HG02840 (cell line): ENCODE measurements around the gene C1QTNF9.
"Not testable (repeated sequence)": the region's sequence is repeated elsewhere in the genome, so short reads cannot be mapped to it uniquely, and the experiment has no call there.

Experiments used
- ATAC-seq: cut with Tn5 transposase; IDR thresholded peaks from one replicate; pipeline ENCODE4 v1.9.1; 2021; ENCODE audit warnings: mild to moderate bottlenecking, moderate library complexity, moderate number of reproducible peaks; ENCODE audit not compliant: unreplicated experiment, low FRiP score

Gene C1QTNF9

GRCh38 chr13:24359252-24359651 lies 49.9 kb downstream of the C1QTNF9 start:
- ATAC-seq, result not testable (repeated sequence)

GRCh38 chr13:24360106-24360505 lies 50.7 kb downstream of the C1QTNF9 start:
- no peak for ATAC-seq

GRCh38 chr13:24361113-24361512 lies 51.7 kb downstream of the C1QTNF9 start:
- no peak for ATAC-seq

- ATAC-seq, result no peak
Measured at GRCh38 chr13:24361852-24362366, 52.5 kb downstream of the C1QTNF9 start.

DNA sequence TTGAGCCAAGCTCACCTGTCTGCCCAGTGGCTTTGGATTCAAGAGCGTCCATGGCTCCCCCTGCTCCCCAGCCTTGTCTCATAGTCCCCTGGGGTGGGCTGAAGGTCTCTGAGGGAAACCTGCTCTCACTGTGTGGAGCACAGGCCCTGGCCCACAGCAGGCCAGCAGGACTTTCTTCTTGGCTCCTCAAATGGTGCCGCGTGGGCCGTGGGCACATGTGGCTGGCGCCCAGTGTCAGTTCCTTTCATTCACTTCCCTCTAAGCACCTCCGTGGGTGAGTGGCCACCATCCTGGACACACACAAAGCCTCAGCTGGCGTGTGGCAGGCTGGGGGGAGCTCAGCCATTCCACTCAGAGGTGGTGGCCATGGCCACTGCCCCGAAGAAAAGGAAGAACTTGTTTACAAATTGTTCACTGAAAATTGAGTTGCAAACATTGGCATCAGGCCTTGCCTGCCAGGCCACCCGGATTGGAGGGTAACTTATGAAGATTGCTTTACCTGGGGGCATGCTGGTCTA lies 53.1 kb downstream of the C1QTNF9 start:
- ATAC-seq, result no peak

DNA sequence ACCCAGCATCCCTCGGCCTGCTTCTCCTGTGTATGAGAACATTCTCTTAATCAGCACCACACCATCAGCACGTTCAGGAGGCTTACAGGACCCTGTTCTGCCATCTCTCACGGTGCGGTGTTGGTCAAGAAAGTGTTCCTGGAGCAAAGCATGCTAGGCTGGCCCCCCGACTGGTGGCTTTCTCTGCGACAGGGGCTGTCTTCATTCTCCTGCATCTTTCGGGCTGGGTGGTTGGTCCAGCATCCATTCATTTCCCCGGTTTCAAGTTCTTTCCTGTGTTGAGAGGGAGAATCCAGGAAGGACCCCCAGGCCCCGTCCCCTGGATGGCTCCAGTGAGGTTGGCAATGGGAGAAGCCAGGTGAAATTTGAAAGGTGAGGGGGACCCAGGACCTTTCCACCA lies 55.8 kb downstream of the C1QTNF9 start:
- ATAC-seq, result no peak

- not testable (repeated sequence) for ATAC-seq
Measured at GRCh38 chr13:24366315-24366714, 56.9 kb downstream of the C1QTNF9 start.

GRCh38 chr13:24371273-24371672 lies 61.9 kb downstream of the C1QTNF9 start:
- ATAC-seq, result not testable (repeated sequence)
